GM10847 (cell line): Measurements from ENCODE around the gene LARP4B.

ENCODE experiments used
- POLR2A ChIP-seq: IDR thresholded peaks from 2 replicates; pipeline ENCODE4 v1.6.1; 2011; ENCODE audit not compliant: insufficient read length; ENCODE audit errors: extremely low read depth

The LARP4B gene

GRCh38 chr10:931326-932318 lies at the start of gene LARP4B:
Gene LARP4B, minus strand, starts transcription at chr10:931705. Its CDS starts 45,984 bp downstream, at chr10:885721.
- TF ChIP-seq POLR2A = peak; percentile 27

- no peak for TF ChIP-seq POLR2A
Observed at GRCh38 chr10:980468-981093, 49.1 kb upstream of the LARP4B start.

GRCh38 chr10:978826-979421 lies 47.4 kb upstream of the LARP4B start:
- no peak for TF ChIP-seq POLR2A

GRCh38 chr10:976316-976715 lies 44.8 kb upstream of the LARP4B start:
- TF ChIP-seq POLR2A = no peak

- no peak for TF ChIP-seq POLR2A
Observed at GRCh38 chr10:974785-975074, 43.2 kb upstream of the LARP4B start.

GRCh38 chr10:974038-974784 lies 42.7 kb upstream of the LARP4B start:
- TF ChIP-seq POLR2A = no peak

GRCh38 chr10:972763-973162 lies 41.3 kb upstream of the LARP4B start:
- TF ChIP-seq POLR2A = no peak

GRCh38 chr10:971613-972012 lies 40.1 kb upstream of the LARP4B start:
- no peak for TF ChIP-seq POLR2A

GRCh38 chr10:971150-971542 lies 39.6 kb upstream of the LARP4B start:
- TF ChIP-seq POLR2A = no peak

GRCh38 chr10:970311-971149 lies 39.0 kb upstream of the LARP4B start:
- no peak for TF ChIP-seq POLR2A

- TF ChIP-seq POLR2A = no peak
Observed at GRCh38 chr10:969473-970150, 38.1 kb upstream of the LARP4B start.

GRCh38 chr10:968546-969199 lies 37.2 kb upstream of the LARP4B start:
- TF ChIP-seq POLR2A = no peak

- TF ChIP-seq POLR2A = no peak
Observed at GRCh38 chr10:966466-967235, 35.1 kb upstream of the LARP4B start.
